ENCODE measurements around the gene OARD1.
"Not testable (repeated sequence)": the region's sequence is repeated elsewhere in the genome, so short reads cannot be mapped to it uniquely, and the experiment has no call there.

The OARD1 gene

GRCh38 chr6:41025966-41026530 is 46.1 kb downstream of the OARD1 start:
- DNase-seq: no peak

- no peak for DNase-seq
Measured at GRCh38 chr6:41023114-41023513, 49.0 kb downstream of the OARD1 start.

GRCh38 chr6:41022294-41022693 is 49.9 kb downstream of the OARD1 start:
- no peak for DNase-seq

GRCh38 chr6:41021832-41022231 is 50.3 kb downstream of the OARD1 start:
- DNase-seq: no peak

GRCh38 chr6:41017663-41018062 is 54.5 kb downstream of the OARD1 start:
- no peak for DNase-seq

- DNase-seq: not testable (repeated sequence)
Measured at GRCh38 chr6:41015860-41016259, 56.3 kb downstream of the OARD1 start.

GRCh38 chr6:41014780-41015179 is 57.4 kb downstream of the OARD1 start:
- DNase-seq: no peak

Measured in effector CD8-positive, alpha-beta T cell (primary cell).